DMS 273 treated with DMSO at 0.1 percent for 48 hours (cell line): Measurements from ENCODE around the gene VRK1.

Experiments
- DNase-seq: peaks from one replicate; lab custom pipeline; 2025; lab: John Stamatoyannopoulos, UW

Gene VRK1

GRCh38 chr14:96920820-96921219 is 123.6 kb downstream of the VRK1 start:
- no peak for DNase-seq

GRCh38 chr14:96922986-96923385 is 125.8 kb downstream of the VRK1 start:
- DNase-seq, result no peak

DNA sequence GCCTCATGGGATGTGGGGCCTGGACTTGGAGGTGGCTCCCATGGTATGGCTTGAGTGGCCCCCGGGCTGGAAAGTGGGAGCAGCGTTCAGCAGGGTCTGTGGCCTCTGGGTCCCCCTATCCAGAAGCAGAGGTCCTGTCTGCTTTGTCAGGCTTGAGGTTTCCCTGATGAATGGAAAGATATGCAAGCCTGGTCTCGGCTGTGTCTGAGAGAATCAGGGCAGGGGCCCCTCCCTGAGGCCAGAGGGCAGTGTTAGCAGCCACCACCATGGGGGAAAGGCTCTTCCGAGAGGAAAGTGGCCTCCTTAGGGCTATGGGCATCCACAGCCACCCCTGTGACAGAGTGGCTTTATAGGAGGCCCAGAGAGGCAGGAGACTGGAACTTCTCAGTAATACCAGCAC is 128.2 kb downstream of the VRK1 start:
- no peak for DNase-seq

GRCh38 chr14:96926001-96926400 is 128.8 kb downstream of the VRK1 start:
- no peak for DNase-seq

DNA sequence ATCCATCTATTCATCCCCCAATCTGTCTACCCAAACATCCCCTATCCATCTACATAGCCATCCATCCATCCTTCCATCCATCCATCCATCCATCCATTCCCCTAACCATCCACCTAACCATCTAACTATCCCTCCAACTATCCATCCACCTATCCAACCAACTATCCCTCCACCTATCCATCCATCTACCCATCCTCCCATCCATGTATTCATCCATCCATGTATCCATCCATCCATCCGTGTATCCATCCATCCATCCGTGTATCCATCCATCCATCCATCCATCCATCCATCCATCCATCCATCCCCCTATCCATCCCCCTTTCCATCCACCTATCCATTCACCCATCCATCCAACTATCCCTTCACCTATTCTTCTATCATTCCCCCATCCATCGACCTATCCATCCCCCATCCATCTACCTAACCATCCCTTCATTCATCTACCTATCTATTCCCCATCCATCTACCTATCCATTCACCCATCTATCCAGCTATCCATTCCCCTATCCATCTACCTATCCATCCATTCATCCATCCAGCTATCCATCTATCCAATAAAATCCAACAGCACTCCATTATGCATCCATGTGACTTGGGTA is 131.7 kb downstream of the VRK1 start:
- DNase-seq, result no peak

- no peak for DNase-seq
Measured at GRCh38 chr14:96929950-96930349, 132.8 kb downstream of the VRK1 start.

GRCh38 chr14:96930526-96930925 is 133.3 kb downstream of the VRK1 start:
- no peak for DNase-seq
